C4-2B (cell line): Measurements from ENCODE around the gene NANOS3.

ENCODE experiments used
- CTCF ChIP-seq: fragments of 450-650 bp; conservative IDR thresholded peaks from 2 replicates; pipeline ENCODE4 v1.5.1; 2017; ENCODE audit warnings: mild to moderate bottlenecking
- ZFX ChIP-seq: fragments of 450-650 bp; IDR thresholded peaks from 2 replicates; pipeline ENCODE4 v1.6.1; 2017

GRCh38 chr19:13926010-13926409 lies 49.1 kb downstream of the NANOS3 start:
- TF ChIP-seq CTCF (no peak), ZFX (no peak)
